Astrocyte of the hippocampus (primary cell): ENCODE results near the gene NCKAP5L.
"Not testable (repeated sequence)": the region's sequence is repeated elsewhere in the genome, so short reads cannot be mapped to it uniquely, and the experiment has no call there.

Experiments
- DNase-seq: peaks from one replicate; pipeline ENCODE4 v3.0.0; 2011; ENCODE audit warnings: low read depth, low spot score

NCKAP5L gene

GRCh38 chr12:49864798-49865090 is 36.5 kb upstream of the NCKAP5L start:
- no peak for DNase-seq

GRCh38 chr12:49863946-49864797 is 36.0 kb upstream of the NCKAP5L start:
- no peak for DNase-seq

GRCh38 chr12:49860921-49861320 is 32.7 kb upstream of the NCKAP5L start:
- not testable (repeated sequence) for DNase-seq

- not testable (repeated sequence) for DNase-seq
These were observed 27.7 kb upstream of the NCKAP5L start for GRCh38 chr12:49855890-49856289.

GRCh38 chr12:49854976-49855375 is 26.8 kb upstream of the NCKAP5L start:
- DNase-seq, result no peak

GRCh38 chr12:49853671-49854070 is 25.5 kb upstream of the NCKAP5L start:
- no peak for DNase-seq

GRCh38 chr12:49847161-49847560 is 18.9 kb upstream of the NCKAP5L start:
- DNase-seq, result no peak

- no peak for DNase-seq
These were observed 17.8 kb upstream of the NCKAP5L start for GRCh38 chr12:49846032-49846431.

GRCh38 chr12:49843876-49844437 is 15.7 kb upstream of the NCKAP5L start:
- no peak for DNase-seq

- no peak for DNase-seq
These were observed 15.2 kb upstream of the NCKAP5L start for GRCh38 chr12:49843411-49843810.

GRCh38 chr12:49842519-49843352 is 14.5 kb upstream of the NCKAP5L start, which contains the start of gene BCDIN3D:
BCDIN3D (minus strand) TSS chr12:49843106; CDS start chr12:49843087, 19 bp downstream.
- DNase-seq, result peak; percentile 97

- DNase-seq, result peak; percentile 52
These were observed 10.9 kb upstream of the NCKAP5L start for GRCh38 chr12:49838973-49839633.

- DNase-seq, result peak; percentile 26
These were observed 4.7 kb upstream of the NCKAP5L start for GRCh38 chr12:49832836-49833421.

- no peak for DNase-seq
These were observed 3.5 kb upstream of the NCKAP5L start for GRCh38 chr12:49831717-49832116.

- DNase-seq, result peak; percentile 88
These were observed 663 bp downstream of the NCKAP5L start for GRCh38 chr12:49827401-49828099.

- DNase-seq, result no peak
These were observed 1.2 kb downstream of the NCKAP5L start for GRCh38 chr12:49827051-49827400.

GRCh38 chr12:49825971-49826421 is 2.2 kb downstream of the NCKAP5L start:
- peak; percentile 20 for DNase-seq

GRCh38 chr12:49825360-49825970 is 2.7 kb downstream of the NCKAP5L start:
- peak; percentile 44 for DNase-seq

GRCh38 chr12:49824895-49825294 is 3.3 kb downstream of the NCKAP5L start:
- DNase-seq, result peak; percentile 64

GRCh38 chr12:49824416-49824815 is 3.8 kb downstream of the NCKAP5L start:
- no peak for DNase-seq
